Muscle of leg (tissue), 11 donors: ENCODE results near the gene TEX50. TPM values are rescaled to one million over a fixed set of nuclear protein-coding genes. Genes with fewer than 3 reads are reported as not detected.
"Not testable (repeated sequence)": the region's sequence is repeated elsewhere in the genome, so short reads cannot be mapped to it uniquely, and the experiment has no call there.

Experiments used
- DNase-seq: peaks from one replicate; pipeline ENCODE4 v3.0.0; 2013
- H3K27ac ChIP-seq: one replicate; pipeline ENCODE4 v1.5.1; 2013; ENCODE audit warnings: mild to moderate bottlenecking, low read length, control low read depth
- H3K27me3 ChIP-seq: one replicate; pipeline ENCODE4 v1.6.1; 2013; ENCODE audit warnings: low read length; ENCODE audit not compliant: control insufficient read depth, insufficient read depth
- H3K36me3 ChIP-seq: one replicate; pipeline ENCODE4 v1.6.1; 2013; ENCODE audit warnings: low read length; ENCODE audit not compliant: control insufficient read depth, insufficient read depth
- H3K4me1 ChIP-seq: one replicate; pipeline ENCODE4 v1.6.1; 2013; ENCODE audit warnings: low read length; ENCODE audit not compliant: control insufficient read depth, insufficient read depth
- H3K4me3 ChIP-seq: one replicate; pipeline ENCODE4 v1.5.1; 2013; ENCODE audit warnings: low read length, control low read depth
- H3K9me3 ChIP-seq: replicated peaks from 2 replicates; pipeline ENCODE4 v1.6.1; 2013; ENCODE audit warnings: low read depth, low read length; ENCODE audit not compliant: control insufficient read depth
- WGBS: methylation state at CpG from one replicate; pipeline ENCODE4 v1.1.5; 2013; ENCODE audit warnings: missing lambda C conversion rate; ENCODE audit not compliant: insufficient coverage; 5-methylcytosine and 5-hydroxymethylcytosine counted together
- polyA plus RNA-seq, 8 donors: library from polyadenylated mRNA; unstranded; fragments of 120-200 nt; gene quantifications; one replicate each; pipeline versions ENCODE4 v1.2.1 to v1.2.3, GENCODE V29; 2013; ENCODE audit warnings: inconsistent platforms in 1 of 8, low replicate concordance in 1 of 8; ENCODE audit not compliant: insufficient read length in 8 of 8, insufficient read depth in 1 of 8
- total RNA-seq: library from RNA; stranded (reverse); fragments of 120-200 nt; gene quantifications from one replicate; pipeline ENCODE4 v1.2.4, GENCODE V29; 2013

Gene TEX50
- total and polyA plus RNA-seq, 9 donors, result not detected

DNA sequence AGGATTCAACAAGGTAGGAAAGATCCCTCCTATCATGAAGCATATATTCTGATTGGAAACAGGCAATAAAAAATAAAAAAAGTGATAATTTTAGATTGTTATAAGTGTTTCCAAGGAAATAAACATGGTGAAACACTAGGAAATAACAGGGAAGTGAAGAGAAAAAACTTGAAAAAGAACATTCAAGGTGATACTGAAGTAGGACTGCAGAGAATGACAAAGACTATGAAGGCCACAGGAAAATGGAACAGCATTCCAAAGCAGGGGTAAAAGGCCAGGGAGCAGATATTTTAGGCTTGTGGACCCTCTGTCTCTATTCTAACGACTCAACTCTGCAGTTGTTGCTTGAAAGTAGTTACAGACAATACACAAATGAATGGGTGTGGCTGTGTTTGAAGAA lies 26.6 kb downstream of the TEX50 start:
- no peaks in the 10 kb centered on the region for H3K27me3 ChIP-seq
- WGBS, result no CpG with 5 or more reads among the region's 1 CpG
- H3K4me1 ChIP-seq, result no peaks in the 10 kb centered on the region
- H3K4me3 ChIP-seq, result no peak overlapping the region
- H3K9me3 ChIP-seq, result no peaks in the 10 kb centered on the region
- no peaks in the 10 kb centered on the region for H3K36me3 ChIP-seq
- H3K27ac ChIP-seq, result no peak overlapping the region
- DNase-seq, result no peak

DNA sequence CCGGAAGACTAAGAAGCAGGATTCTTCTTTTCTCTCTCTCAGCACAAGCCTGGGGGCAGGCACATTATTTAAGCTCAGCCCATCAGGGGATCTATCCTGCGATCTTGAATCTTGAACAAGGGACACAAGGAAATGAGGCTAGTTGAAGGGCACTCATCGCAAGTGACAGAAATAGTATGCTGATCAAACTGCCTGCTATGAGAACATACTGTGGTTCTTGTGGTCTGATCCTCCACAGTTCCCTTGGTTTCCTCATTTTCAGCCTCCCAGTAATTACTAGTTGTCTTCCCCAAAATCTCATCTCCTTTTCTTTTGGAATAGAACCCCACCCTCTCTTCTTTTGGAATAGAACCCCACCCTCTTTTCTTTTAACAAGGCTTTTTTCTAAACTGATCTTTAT lies 28.0 kb downstream of the TEX50 start:
- WGBS, result no CpG with 5 or more reads among the region's 3 CpGs
- no peaks in the 10 kb centered on the region for H3K9me3 ChIP-seq

DNA sequence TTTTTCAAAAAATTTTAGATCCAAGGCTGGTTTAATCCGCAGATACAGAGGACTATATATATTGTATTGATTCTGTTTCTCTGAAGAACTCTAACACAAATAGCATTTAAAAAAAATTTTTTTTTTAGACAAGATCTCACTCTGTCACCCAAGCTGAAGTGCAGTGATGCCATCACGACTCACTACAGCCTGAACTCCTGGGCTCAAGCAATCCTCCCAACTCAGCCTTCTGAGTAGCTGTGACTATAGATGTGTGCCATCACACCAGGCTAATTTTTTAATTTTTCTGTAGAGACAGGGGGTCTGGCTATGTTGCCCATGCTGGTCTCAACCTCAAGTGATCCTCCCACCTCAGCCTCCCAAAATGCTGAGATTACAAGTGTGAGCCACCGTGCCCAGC lies 31.5 kb downstream of the TEX50 start:
- Histone ChIP-seq H3K4me1 (peaks cover 5% of the 10 kb centered on the region), H3K9me3 (no peaks in the 10 kb centered on the region), H3K27me3 (peaks cover 5% of the 10 kb centered on the region), H3K36me3 (no peaks in the 10 kb centered on the region), H3K4me3 (no peak overlapping the region), H3K27ac (no peak overlapping the region)
- DNase-seq, result no peak
- no CpG with 5 or more reads among the region's 3 CpGs for WGBS

More for the DNA sequence above, 28.0 kb downstream of the TEX50 start:
- no peak for DNase-seq
- Histone ChIP-seq H3K4me1 (no peaks in the 10 kb centered on the region), H3K27ac (no peak overlapping the region), H3K36me3 (no peaks in the 10 kb centered on the region), H3K4me3 (no peak overlapping the region), H3K27me3 (peaks cover under 1% of the 10 kb centered on the region)

DNA sequence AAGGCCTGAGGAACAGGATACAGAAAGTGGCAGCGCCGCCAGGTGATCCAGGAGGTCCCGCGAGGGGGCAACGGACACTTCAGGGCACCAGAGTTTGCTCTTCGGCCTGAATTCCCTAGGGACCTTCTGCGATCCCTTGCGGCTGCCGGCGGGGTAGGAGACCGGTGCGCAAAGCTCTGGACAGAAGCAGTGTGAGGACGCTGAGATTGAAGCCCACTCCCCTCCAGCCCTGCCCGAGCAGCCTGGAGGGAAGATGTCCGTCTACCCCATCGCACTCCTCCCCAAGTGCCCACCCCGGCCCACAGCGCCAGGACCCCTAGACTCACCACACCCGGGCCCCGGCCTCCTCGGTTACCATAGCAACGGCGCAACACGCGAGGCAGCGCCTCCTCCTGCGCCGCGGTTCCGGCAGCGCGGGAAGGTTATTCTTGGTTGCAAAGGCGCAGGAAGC lies 34.4 kb downstream of the TEX50 start, which contains the start of gene ANKRD45:
Gene ANKRD45, minus strand, starts transcription at position 361 of the 451 bp plus-strand sequence. CDS start 10,433 bp downstream, outside the sequence.
- H3K27me3 ChIP-seq, result peaks cover 5% of the 10 kb centered on the region
- no peak within 1 kb of the TSS for H3K27ac ChIP-seq

DNA sequence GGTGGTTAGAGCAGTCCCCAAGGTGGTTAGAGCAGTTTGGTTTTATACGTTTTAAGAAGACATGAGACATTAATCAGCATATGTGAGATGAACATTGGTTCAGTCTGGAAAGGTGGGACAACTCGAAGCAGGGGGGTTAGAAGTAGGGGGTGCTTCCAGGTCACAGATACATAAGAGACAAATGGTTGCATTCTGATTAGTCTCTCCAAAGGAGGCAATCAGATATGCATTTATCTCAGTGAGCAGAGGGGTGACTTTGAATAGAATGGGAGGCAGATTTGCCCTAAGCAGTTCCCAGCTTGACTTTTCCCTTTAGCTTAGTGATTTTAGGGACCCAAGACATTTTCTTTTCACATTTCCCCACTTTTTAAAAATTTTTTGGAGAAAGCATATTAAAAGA lies 39.4 kb downstream of the TEX50 start:
- H3K36me3 ChIP-seq, H3K4me1 ChIP-seq, H3K27me3 ChIP-seq, DNase-seq, H3K4me3 ChIP-seq, H3K27ac ChIP-seq, H3K9me3 ChIP-seq: not testable (repeated sequence)
- WGBS, result 75% methylated on average over 2 of the region's 2 CpGs

More for the DNA sequence above, 34.4 kb downstream of the TEX50 start, which contains the start of gene ANKRD45:
- no peaks in the 10 kb centered on the region for H3K9me3 ChIP-seq
- under 1% methylated on average over 24 of the region's 33 CpGs for WGBS
- H3K4me1 ChIP-seq, result peaks cover 5% of the 10 kb centered on the region
- H3K4me3 ChIP-seq, result peak within 1 kb of the TSS; percentile 33
- H3K36me3 ChIP-seq, result no peaks in the 10 kb centered on the region
- peak; percentile 69 for DNase-seq

DNA sequence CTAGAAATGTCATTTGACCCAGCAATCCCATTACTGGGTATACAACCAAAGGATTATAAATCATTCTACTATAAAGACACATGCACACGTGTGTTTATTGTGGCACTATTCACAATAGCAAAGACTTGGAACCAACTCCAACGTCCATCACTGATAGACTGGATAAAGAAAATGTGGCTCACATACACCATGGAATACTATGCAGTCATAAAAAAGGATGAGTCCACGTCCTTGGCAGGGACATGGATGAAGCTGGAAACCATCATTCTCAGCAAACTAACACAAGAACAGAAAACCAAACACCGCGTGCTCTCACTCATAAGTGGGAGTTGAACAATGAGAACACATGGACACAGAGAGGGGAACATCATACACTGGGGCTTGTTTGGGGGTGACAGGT lies 45.0 kb downstream of the TEX50 start:
- H3K36me3 ChIP-seq, H3K9me3 ChIP-seq, H3K4me3 ChIP-seq, DNase-seq, H3K27ac ChIP-seq, H3K27me3 ChIP-seq, H3K4me1 ChIP-seq: not testable (repeated sequence)
- WGBS, result no CpG with 5 or more reads among the region's 5 CpGs

DNA sequence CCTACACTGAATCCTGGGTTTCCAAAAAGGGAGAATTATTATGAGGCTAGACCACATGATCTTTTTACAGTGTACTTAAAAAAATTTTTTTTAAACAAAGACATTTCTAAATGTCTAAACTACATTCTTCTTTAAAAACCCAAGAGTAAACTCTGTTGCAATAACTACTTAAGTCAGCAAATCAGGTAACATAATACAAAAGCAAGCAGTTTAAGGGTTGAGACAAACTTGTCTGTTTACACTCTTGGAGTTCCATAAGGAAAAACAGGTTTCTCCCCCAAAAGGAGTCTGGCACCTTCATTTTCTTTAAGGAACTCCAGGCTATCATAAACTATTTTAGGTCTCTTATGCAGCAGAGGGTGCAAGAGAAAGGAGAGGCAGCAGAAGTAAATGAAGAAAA lies 47.0 kb downstream of the TEX50 start:
- no peak for DNase-seq
- Histone ChIP-seq H3K27me3 (no peaks in the 10 kb centered on the region), H3K36me3 (no peaks in the 10 kb centered on the region), H3K27ac (no peak overlapping the region), H3K9me3 (no peaks in the 10 kb centered on the region), H3K4me3 (no peak overlapping the region), H3K4me1 (no peaks in the 10 kb centered on the region)

DNA sequence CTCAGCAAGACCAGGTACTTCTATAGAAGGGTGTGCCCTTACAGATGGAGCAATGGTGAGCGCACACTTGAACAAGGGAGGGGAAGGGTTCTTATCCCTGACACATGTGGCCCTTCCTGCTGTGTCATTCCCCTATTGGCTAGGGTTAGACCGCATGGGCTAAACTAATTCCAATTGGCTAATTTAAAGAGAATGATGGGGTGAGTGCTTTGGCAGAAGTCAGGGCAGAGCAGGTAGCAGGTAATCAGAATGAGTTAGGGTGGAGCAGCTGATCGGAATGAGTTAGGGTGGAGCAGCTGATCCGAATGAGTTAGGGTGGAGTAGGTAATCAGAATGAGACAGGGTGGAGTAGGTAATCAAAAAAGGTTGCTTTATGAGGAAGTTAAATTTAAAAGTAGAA lies 48.7 kb downstream of the TEX50 start:
- H3K27me3 ChIP-seq, H3K9me3 ChIP-seq, H3K4me1 ChIP-seq, H3K4me3 ChIP-seq, DNase-seq, H3K27ac ChIP-seq, H3K36me3 ChIP-seq: not testable (repeated sequence)
- 88% methylated on average over 4 of the region's 4 CpGs for WGBS

DNA sequence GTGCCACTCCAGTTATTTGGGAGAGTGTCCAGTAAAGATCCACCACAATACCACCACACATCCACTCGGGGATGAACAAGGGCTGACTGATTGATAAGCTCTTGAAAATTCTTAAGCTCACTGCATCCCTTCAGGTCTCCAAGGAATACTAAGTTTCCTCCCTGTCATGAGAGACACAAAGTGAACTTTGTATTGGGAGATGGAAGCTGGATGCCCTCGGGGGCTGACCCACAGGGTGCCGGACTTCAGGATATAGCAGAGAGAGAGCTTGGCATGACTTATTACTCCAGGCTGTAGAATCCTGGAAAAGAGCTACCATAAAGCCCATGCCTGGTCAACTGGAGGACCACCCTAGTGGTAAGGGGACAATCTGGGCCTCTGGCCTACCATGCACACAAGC lies 50.0 kb downstream of the TEX50 start:
- H3K4me1 ChIP-seq, H3K9me3 ChIP-seq, H3K36me3 ChIP-seq, H3K4me3 ChIP-seq, H3K27ac ChIP-seq, H3K27me3 ChIP-seq, DNase-seq: not testable (repeated sequence)
- 68% methylated on average over 2 of the region's 3 CpGs for WGBS
